Fibroblast of skin of back (primary cell): ENCODE results near the gene SGCG.
"Not testable (repeated sequence)": the region's sequence is repeated elsewhere in the genome, so short reads cannot be mapped to it uniquely, and the experiment has no call there.

ENCODE experiments used
- DNase-seq: peaks from one replicate; pipeline ENCODE4 v3.0.0-alpha.2; 2013

Gene SGCG

GRCh38 chr13:23212671-23213070 lies 31.9 kb downstream of the SGCG start:
- DNase-seq = peak; percentile 61

DNA sequence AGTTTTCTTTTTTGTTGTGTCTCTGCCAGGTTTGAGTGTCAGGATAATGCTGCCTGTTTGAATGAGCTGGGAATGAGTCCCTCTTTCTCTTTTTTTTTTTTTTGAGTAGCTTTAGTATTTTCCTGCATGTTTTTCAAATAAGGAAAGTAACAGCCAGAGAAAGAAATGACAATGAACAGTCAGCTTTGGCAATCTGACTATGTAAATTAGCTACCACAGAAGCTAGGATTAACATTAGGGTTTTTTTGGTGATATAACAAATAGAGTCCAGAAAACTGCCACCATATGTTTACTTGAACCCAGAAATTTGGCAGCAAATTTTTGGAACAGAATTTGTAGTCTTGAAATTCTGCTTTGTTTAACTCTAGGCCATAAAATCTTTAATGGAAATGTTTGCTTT lies 50.5 kb downstream of the SGCG start:
- DNase-seq = no peak

DNA sequence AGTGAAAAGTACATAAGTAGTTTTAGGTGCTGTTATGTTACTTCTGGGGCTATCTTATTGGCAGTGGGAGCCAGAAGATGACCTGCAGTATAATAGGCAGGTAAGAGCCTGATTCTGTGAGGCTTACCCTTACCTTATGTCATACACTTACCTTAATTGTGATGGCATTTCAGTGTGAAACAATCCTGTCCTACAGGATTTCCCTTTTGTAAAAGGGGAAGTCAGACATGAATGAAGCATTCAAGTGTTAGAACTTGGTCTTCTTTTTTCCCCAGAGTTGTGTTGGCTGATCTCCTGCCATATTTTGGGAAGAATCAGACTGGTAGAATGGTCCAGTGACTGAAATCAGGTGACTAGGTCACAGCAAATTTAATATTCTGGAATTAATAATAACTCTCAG lies 55.2 kb downstream of the SGCG start:
- DNase-seq = no peak

DNA sequence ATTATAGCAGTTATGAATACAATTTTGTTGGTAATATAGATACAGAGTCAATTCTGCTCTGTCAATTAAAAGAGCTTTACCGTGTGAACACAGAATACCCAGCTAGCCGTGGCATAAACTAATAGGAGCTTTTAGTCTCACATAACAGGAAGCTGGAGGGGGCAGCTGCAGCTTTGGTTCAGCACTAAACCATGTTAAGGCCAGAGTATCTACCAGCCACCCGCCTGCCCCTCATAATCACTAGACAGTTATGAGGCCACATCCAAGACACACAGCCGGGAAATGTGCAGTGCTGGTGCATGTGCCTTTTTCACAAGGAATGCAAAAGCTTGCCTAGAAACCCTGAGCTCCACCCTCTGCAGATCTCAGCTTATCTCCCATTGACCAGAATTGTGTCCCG lies 62.3 kb downstream of the SGCG start:
- DNase-seq = no peak

GRCh38 chr13:23248410-23248809 lies 67.6 kb downstream of the SGCG start:
- not testable (repeated sequence) for DNase-seq

DNA sequence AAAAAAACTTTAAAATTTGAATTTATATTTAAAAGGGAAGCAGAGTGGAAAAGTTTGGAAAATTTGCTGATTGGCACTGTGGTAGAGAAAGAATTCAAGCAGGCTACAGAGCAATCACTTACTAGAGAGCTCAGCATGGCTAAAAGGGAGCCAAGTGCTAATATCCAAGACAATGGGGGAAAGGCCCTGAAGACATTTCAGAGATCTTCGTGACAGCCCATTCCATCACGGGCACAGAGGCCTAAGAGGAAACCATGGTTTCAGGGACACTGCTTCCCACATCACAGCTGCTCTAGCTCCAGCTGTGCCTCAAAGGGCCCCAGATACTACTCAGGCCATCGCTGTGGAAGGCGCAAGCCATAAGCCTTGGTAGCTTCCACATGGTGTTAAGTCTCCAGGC lies 73.7 kb downstream of the SGCG start:
- DNase-seq = no peak

DNA sequence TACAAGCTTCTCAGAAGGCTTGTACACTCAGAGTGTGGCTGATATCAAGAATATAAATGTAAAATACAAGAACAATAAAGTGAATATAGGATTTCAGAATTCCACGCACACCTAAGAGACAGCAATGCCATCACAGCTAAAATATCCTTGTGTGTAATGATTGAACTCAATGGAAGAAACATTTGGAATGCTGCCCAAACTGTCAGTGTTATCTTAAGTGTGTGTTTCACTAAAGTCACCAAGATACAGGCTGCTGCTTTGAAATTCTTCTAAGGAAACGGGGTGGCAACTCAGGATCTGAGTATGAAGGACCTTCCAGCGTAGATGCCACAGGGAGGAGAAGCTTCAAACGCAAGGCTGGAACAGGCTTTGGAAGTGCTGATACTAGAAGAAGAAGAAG lies 86.8 kb downstream of the SGCG start:
- DNase-seq = no peak

- DNase-seq = no peak
Observed at GRCh38 chr13:23268441-23268840, 87.7 kb downstream of the SGCG start.

DNA sequence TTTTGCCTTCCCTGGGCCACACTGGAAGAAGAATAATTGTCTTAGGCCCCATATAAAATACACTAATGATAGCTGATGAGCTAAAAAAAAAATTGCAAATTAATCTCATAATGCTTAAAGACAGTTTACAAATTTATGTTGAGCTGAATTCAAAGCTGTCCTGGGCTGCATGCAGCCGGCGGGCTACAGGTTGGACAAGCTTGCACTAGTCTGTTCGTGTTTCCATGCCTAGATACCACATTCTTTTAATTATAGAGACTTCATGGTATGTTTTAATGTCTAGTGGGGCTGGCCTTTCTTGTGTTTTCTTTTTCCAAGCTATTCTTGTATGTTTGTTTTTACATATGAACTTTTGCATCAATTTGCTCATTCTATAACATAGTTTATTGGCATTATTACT lies 90.6 kb downstream of the SGCG start:
- no peak for DNase-seq

DNA sequence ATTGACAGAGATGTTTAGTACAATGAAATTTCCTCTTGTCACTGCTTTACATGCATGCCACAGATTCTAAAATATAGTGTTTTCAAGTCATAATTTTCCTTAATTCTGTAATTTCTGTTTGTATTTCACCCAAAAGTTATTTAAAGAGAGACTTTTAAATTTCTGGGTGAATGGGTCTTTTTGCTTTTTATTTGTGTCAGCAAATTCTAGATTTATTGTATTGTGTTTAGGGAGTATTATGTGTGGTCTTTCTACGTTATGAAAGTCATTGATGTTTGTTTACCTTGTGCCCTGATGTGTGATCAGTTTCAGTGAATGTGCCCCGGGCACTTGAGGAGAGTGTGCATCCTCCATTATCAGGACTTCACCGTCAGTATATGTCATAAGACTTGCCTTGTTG lies 92.7 kb downstream of the SGCG start:
- DNase-seq = no peak

- no peak for DNase-seq
Observed at GRCh38 chr13:23279321-23279720, 98.5 kb downstream of the SGCG start.

DNA sequence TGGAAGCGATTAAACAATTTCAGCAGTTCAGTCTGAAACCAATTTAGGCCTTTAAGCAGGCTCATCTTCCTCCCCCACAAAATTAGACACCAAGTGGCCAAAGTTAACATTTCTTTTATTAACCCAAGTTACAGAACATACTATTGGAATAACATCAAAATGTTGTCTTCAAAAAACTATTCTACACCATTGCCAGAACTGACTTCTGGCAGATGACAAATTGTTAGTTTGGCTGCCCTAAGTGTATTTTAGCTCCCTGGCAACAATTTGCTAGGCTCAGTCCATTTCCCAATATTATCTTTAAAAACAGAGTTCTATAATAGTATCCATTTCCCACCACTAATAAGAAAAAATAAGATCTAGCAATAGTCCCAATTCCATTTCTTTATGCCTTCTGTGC lies 107.8 kb downstream of the SGCG start:
- peak; percentile 12 for DNase-seq

DNA sequence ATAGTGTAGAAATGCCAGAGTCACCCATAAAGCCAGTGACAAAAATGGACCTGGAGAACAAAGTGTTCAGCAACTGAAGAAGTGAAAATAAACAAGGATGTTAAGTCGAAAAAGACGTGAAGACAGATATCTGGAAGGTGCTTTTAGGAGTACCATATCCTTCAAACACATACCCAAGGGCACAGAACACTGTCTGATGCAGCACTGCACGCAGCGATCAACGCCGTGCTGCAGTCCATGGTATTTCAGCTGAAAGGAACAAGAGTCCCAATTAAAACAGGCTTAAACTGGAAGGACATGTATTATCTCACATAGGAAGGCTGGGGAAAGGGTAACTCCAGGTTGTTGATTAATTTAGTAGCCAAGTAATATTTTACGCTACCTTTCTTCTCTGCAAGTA lies 108.2 kb downstream of the SGCG start:
- no peak for DNase-seq

DNA sequence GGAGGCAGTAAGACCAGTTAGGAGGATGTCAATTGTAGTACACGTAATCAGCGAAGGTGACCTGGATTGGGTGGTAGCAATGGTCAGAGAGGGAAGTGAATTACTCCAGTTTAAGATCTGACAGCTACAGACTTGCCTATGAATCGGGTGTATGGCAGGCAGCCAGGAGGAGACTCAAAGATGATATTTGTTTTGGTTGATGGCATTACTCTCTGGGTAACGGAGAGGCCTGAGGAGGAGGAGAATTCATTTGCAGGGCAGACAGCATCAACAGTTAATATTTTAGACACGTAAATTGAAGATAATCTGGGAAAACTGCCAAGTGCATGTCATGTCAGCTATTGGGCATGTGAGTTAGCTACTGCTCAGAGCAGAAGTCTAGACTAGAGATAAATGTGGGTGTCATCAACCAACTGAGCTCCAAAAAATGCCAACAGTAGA lies 109.2 kb downstream of the SGCG start:
- peak; percentile 90 for DNase-seq

- peak; percentile 58 for DNase-seq
Observed at GRCh38 chr13:23292586-23292985, 111.8 kb downstream of the SGCG start.

- DNase-seq = not testable (repeated sequence)
Observed at GRCh38 chr13:23314837-23315236, 134.1 kb downstream of the SGCG start.

GRCh38 chr13:23319883-23320224 lies 139.1 kb downstream of the SGCG start:
- no peak for DNase-seq

GRCh38 chr13:23320926-23321534 lies 140.3 kb downstream of the SGCG start:
- DNase-seq = no peak

DNA sequence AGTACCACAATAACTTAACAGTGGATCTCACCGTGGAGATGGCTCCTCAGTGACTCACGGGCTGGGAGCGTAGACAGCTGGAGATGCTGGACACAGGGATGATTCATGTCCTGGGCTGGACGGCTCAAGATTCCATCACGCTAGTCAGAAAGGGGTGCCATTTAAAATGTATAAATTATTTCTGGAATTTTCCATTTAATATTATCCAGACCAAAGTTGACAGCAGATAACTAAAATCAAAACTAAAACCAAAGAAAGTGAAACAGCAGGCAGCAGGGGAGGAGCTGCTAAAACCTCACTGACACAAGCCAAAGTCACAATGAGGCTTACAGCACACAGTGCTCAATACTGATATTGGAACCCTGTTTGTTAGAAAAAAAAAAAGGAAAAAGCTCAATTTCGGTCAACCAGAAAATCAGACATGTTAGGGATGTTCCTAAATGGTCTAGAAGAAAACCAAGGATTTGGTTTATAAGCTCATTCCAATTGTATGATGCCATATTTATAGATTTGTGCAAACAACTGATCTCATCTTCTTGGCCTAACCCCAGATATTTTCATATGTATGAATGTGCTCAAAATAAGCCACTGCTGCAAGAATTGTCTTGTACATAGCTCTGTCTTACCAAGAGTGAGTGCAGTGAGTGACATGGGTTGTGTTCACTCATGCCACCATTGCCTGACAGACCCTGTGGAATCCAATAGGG lies 140.9 kb downstream of the SGCG start:
- peak; percentile 99 for DNase-seq

GRCh38 chr13:23322353-23323336 lies 141.9 kb downstream of the SGCG start:
- DNase-seq = peak; percentile 26

- DNase-seq = peak; percentile 36
Observed at GRCh38 chr13:23323946-23324709, 143.3 kb downstream of the SGCG start.

DNA sequence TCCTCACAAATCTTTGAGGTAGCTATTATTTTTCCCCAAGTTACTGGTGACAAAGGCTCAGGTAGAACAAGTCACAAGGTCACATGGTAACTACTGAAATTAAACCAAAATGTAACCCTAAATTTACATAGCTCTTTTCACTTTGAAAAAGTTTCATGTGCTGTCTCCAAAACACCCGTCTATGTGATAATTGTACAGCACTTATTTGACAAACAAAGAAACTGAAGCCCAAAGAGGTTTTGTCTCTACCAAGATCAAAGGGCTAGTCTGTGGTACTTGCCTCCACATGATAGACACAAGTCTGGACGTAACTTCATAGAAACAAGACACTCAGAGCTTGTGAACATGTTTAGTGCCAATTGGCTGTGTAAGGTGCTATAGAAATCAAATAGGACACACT lies 144.4 kb downstream of the SGCG start:
- DNase-seq = no peak

- DNase-seq = no peak
Observed at GRCh38 chr13:23330356-23330755, 149.6 kb downstream of the SGCG start.
